SK-N-SH (cell line): Measurements from ENCODE around the gene ATP6V1G2. TPM values are rescaled to one million over a fixed set of nuclear protein-coding genes. Genes with fewer than 3 reads are reported as not detected.

Source experiments
- CTCF ChIA-PET: fragments of 300-600, 350-600 bp; formaldehyde crosslinking; extraction: SDS; loops from one replicate; lab custom pipeline; 2021; lab: Yijun Ruan, JAX
- POLR2A ChIA-PET: fragments of 350-600 bp; sonication (Branson Sonifier 250); formaldehyde crosslinking; extraction: SDS; loops from one replicate; lab custom pipeline; 2020; ENCODE audit warnings: antibody characterized with exemption, inconsistent platforms; lab: Yijun Ruan, JAX
- DNase-seq: peaks from one replicate; pipeline ENCODE4 v3.0.0; 2012
- H2AFZ ChIP-seq: fragments of 200-600 bp; sonication (generic); 2 replicates; pipeline ENCODE4 v1.8.1; 2016; ENCODE audit warnings: antibody characterized with exemption, mild to moderate bottlenecking, low read depth
- H3F3A ChIP-seq: fragments of 200-600 bp; sonication (generic); replicated peaks from 2 replicates; pipeline ENCODE3; 2016; ENCODE audit warnings: antibody characterized with exemption, mild to moderate bottlenecking; ENCODE audit not compliant: insufficient read depth
- H3K27ac ChIP-seq, 2 experiments: fragments of 200-500 bp in 1 of 2; fragments of 200-600 bp in 1 of 2; sonication (Bioruptor generic) in 1 of 2; sonication (generic), shearing (Covaris generic) in 1 of 2; 2 replicates each; pipeline versions ENCODE4 v1.5.1 to v1.6.1; 2014 to 2016; ENCODE audit warnings: low read depth in 2 of 2, inconsistent platforms in 1 of 2, low read length in 1 of 2, mild to moderate bottlenecking in 1 of 2, mixed read lengths in 1 of 2
- H3K27me3 ChIP-seq: fragments of 200-600 bp; sonication (generic), shearing (Covaris generic); 2 replicates; pipeline ENCODE4 v1.6.1; 2016; ENCODE audit warnings: mixed run types; ENCODE audit not compliant: insufficient read depth
- H3K36me3 ChIP-seq, 2 experiments: fragments of 200-500 bp in 1 of 2; fragments of 200-600 bp in 1 of 2; sonication (Bioruptor generic) in 1 of 2; sonication (generic) in 1 of 2; replicated peaks in 1 of 2; 2 replicates each; pipeline versions ENCODE3 to v1.5.1; 2014 to 2016; ENCODE audit warnings: low read length in 1 of 2, mild to moderate bottlenecking in 1 of 2; ENCODE audit not compliant: insufficient read depth in 2 of 2, control insufficient read depth in 1 of 2
- H3K4me1 ChIP-seq, 2 experiments: fragments of 200-500 bp in 1 of 2; fragments of 200-600 bp in 1 of 2; sonication (Bioruptor generic) in 1 of 2; sonication (generic), shearing (Covaris generic) in 1 of 2; 2 replicates each; pipeline versions ENCODE4 v1.5.1 to v1.6.1; 2014 to 2016; ENCODE audit warnings: low read depth in 1 of 2, low read length in 1 of 2, mixed run types in 1 of 2; ENCODE audit not compliant: insufficient read depth in 2 of 2, control insufficient read depth in 1 of 2
- H3K4me2 ChIP-seq: fragments of 200-600 bp; sonication (generic), shearing (Covaris generic); 2 replicates; pipeline ENCODE4 v1.6.1; 2017; ENCODE audit warnings: mixed run types
- H3K4me3 ChIP-seq, 2 experiments: fragments of 200-500 bp in 1 of 2; fragments of 200-600 bp in 1 of 2; sonication (Bioruptor generic) in 1 of 2; sonication (generic), shearing (Covaris generic) in 1 of 2; 2 replicates each; pipeline versions ENCODE4 v1.5.1 to v1.8.1; 2014 to 2016; ENCODE audit warnings: low read depth in 2 of 2, inconsistent platforms in 1 of 2, low read length in 1 of 2, mild to moderate bottlenecking in 1 of 2, mixed read lengths in 1 of 2, moderate library complexity in 1 of 2
- H3K79me2 ChIP-seq: fragments of 200-600 bp; sonication (generic); 2 replicates; pipeline ENCODE4 v1.8.1; 2017; ENCODE audit warnings: mild to moderate bottlenecking; ENCODE audit not compliant: insufficient read depth
- H3K9ac ChIP-seq: fragments of 200-600 bp; sonication (generic); 2 replicates; pipeline ENCODE4 v1.6.1; 2017; ENCODE audit warnings: mixed run types
- H3K9me2 ChIP-seq: fragments of 200-600 bp; sonication (generic); 2 replicates; pipeline ENCODE4 v1.6.1; 2017; ENCODE audit warnings: mixed run types
- H3K9me3 ChIP-seq: fragments of 200-600 bp; sonication (generic); 2 replicates; pipeline ENCODE4 v1.6.1; 2017; ENCODE audit warnings: mixed run types, mild to moderate bottlenecking, moderate library complexity
- H4K20me1 ChIP-seq: fragments of 200-600 bp; sonication (generic); 2 replicates; pipeline ENCODE4 v1.6.1; 2017; ENCODE audit warnings: mild to moderate bottlenecking, mixed run types; ENCODE audit not compliant: insufficient read depth
- EP300 ChIP-seq, 2 experiments: IDR thresholded peaks; 2 replicates each; pipeline versions ENCODE4 v1.4.0 to v1.6.1; 2012; ENCODE audit warnings: borderline replicate concordance in 1 of 2, low read depth in 1 of 2, low read length in 1 of 2
- EZH2phosphoT487 ChIP-seq: fragments of 200-600 bp; sonication (generic); IDR thresholded peaks from 2 replicates; pipeline ENCODE4 v1.6.1; 2017; ENCODE audit warnings: low read depth, mixed run types, mild to moderate bottlenecking, antibody characterized with exemption, moderate library complexity, borderline replicate concordance
- FOXJ3 ChIP-seq: sonication (generic); formaldehyde crosslinking; IDR thresholded peaks from 2 replicates; pipeline ENCODE4 v1.5.1; 2020; ENCODE audit warnings: mild to moderate bottlenecking, missing genetic modification reagents
- GABPA ChIP-seq: IDR thresholded peaks from 2 replicates; pipeline ENCODE4 v1.4.0; 2012; ENCODE audit warnings: low read depth, mild to moderate bottlenecking
- GATA2 ChIP-seq: sonication (generic); formaldehyde crosslinking; IDR thresholded peaks from 2 replicates; pipeline ENCODE4 v1.5.0; 2020; ENCODE audit warnings: mild to moderate bottlenecking, missing genetic modification reagents
- MXI1 ChIP-seq: IDR thresholded peaks from 2 replicates; pipeline ENCODE4 v1.6.1; 2012; ENCODE audit warnings: mild to moderate bottlenecking, low read depth, low read length, improper control_type of control experiment
- NFIC ChIP-seq: IDR thresholded peaks from 2 replicates; pipeline ENCODE4 v1.4.0; 2012; ENCODE audit warnings: borderline replicate concordance
- POLR2AphosphoS5 ChIP-seq: IDR thresholded peaks from 2 replicates; pipeline ENCODE4 v1.6.1; 2012; ENCODE audit warnings: low read depth, low read length
- RFX5 ChIP-seq: IDR thresholded peaks from 2 replicates; pipeline ENCODE4 v1.6.1; 2012; ENCODE audit warnings: mild to moderate bottlenecking, improper control_type of control experiment, low read length
- SIN3A ChIP-seq: IDR thresholded peaks from 2 replicates; pipeline ENCODE4 v1.6.1; 2012; ENCODE audit warnings: low read depth, mild to moderate bottlenecking, low read length, moderate library complexity, borderline replicate concordance
- TEAD4 ChIP-seq: IDR thresholded peaks from 2 replicates; pipeline ENCODE4 v1.4.0; 2012; ENCODE audit warnings: mild to moderate bottlenecking, borderline replicate concordance; ENCODE audit not compliant: insufficient read depth
- ZBTB33 ChIP-seq: IDR thresholded peaks from 2 replicates; pipeline ENCODE4 v1.4.0; 2012; ENCODE audit warnings: low read depth, borderline replicate concordance
- WGBS: methylation state at CpG from one replicate; pipeline ENCODE4 v1.1.6; 2017; ENCODE audit warnings: low lambda C conversion rate; 5-methylcytosine and 5-hydroxymethylcytosine counted together
- polyA plus RNA-seq, 3 experiments: library from polyadenylated mRNA; depleted of rRNA; stranded (reverse); fragments of >200 nt; gene quantifications; 2 replicates each; pipeline ENCODE4 v1.2.3, GENCODE V29; 2012
- TF ChIP-seq, protein P1 (sequence below): IDR thresholded peaks from 2 replicates; pipeline ENCODE4 v1.4.0; 2012; ENCODE audit warnings: low read depth

The ATP6V1G2 gene
- polyA plus RNA-seq, 1 of the 3 experiments (the other 2 are of a cell fraction), result 13.6 TPM

- no peak for TF ChIP-seq GABPA
- no peak for TF ChIP-seq FOXJ3 (CRISPR knock-in tag)
- TF ChIP-seq NFIC, result no peak
- no peak for TF ChIP-seq EZH2phosphoT487
These were observed 1.1 kb downstream of the ATP6V1G2 start (continued) for GRCh38 chr6:31545291-31545690.

GRCh38 chr6:31544676-31545075 lies 1.7 kb downstream of the ATP6V1G2 start:
- Histone ChIP-seq H3K79me2 (peaks cover 53% of the 10 kb centered on the region), H4K20me1 (peaks cover 13% of the 10 kb centered on the region), H3K4me3 (no peak overlapping the region), H2AFZ (no peak overlapping the region), H3K4me1 (peaks cover 8 to 19% of the 10 kb centered on the region in 2 experiments; a peak in 3 of 4 replicates), H3K27me3 (no peaks in the 10 kb centered on the region), H3K36me3 (peaks cover 7 to 15% of the 10 kb centered on the region in 2 experiments), H3K9me3 (no peaks in the 10 kb centered on the region), H3K9ac (no peak overlapping the region), H3K9me2 (no peaks in the 10 kb centered on the region), H3F3A (peaks cover 18% of the 10 kb centered on the region), H3K4me2 (no peak overlapping the region), H3K27ac (no peak overlapping the region)
- ChIA-PET CTCF (interaction anchor here (0.6 to 11.9 kb wide), 3 partner anchors 37 to 1004 kb away, joined by 3 to 301 read pairs (median 3); partner anchors contain the start of gene NCR3), POLR2A (no interaction called here)
- no peak for TF ChIP-seq TEAD4
- no peak for TF ChIP-seq ZBTB33
- TF ChIP-seq SIN3A, result no peak
- TF ChIP-seq, protein P1, sequence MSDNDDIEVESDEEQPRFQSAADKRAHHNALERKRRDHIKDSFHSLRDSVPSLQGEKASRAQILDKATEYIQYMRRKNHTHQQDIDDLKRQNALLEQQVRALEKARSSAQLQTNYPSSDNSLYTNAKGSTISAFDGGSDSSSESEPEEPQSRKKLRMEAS, result no peak
- TF ChIP-seq GATA2 (CRISPR knock-in tag), result no peak
- TF ChIP-seq MXI1, result no peak
- TF ChIP-seq RFX5, result no peak
- TF ChIP-seq POLR2AphosphoS5, result no peak
- TF ChIP-seq EP300 (IDR thresholded peaks at IDR 0.05; ENCODE audit: borderline replicate concordance in 1 of 2, low read depth in 1 of 2, low read length in 1 of 2), result no peak
- 41% methylated on average over 2 of the region's 2 CpGs for WGBS
- DNase-seq, result no peak

- Histone ChIP-seq H3K4me2 (no peak overlapping the region), H3K9ac (no peak overlapping the region), H3K9me3 (no peaks in the 10 kb centered on the region), H2AFZ (no peak overlapping the region), H4K20me1 (peaks cover 24% of the 10 kb centered on the region), H3K4me3 (no peak overlapping the region), H3K36me3 (peaks cover 16 to 17% of the 10 kb centered on the region in 2 experiments), H3K4me1 (peaks cover 18 to 29% of the 10 kb centered on the region in 2 experiments), H3K27ac (peak overlapping the region in 1 of 2 experiments; percentile 95; a peak in 1 of 4 replicates), H3K9me2 (no peaks in the 10 kb centered on the region), H3K27me3 (no peaks in the 10 kb centered on the region), H3F3A (peaks cover 14% of the 10 kb centered on the region), H3K79me2 (peaks cover 53% of the 10 kb centered on the region)
- 95% methylated on average over 6 of the region's 6 CpGs for WGBS
- no peak for DNase-seq
- TF ChIP-seq TEAD4, result no peak
- ChIA-PET CTCF (interaction anchor here (11.9 kb wide), 1 partner anchor 55 kb away, joined by 301 read pairs; the partner anchor contains the start of gene NCR3), POLR2A (no interaction called here)
These were observed 2.8 kb downstream of the ATP6V1G2 start for GRCh38 chr6:31543639-31544038.
